A673 (cell line): ENCODE results near the gene MIPOL1. TPM values are rescaled to one million over a fixed set of nuclear protein-coding genes. Genes with fewer than 3 reads are reported as not detected.

Source experiments
- BruUV-seq: library from RNA; stranded (reverse); fragments of 400-500 nt; replicated peaks from 2 replicates; lab custom pipeline; 2021; lab: Mats Ljungman, UMichigan
- CTCF ChIA-PET: fragments of 300-600 bp; sonication (Branson Sonifier 250); formaldehyde crosslinking; loops from one replicate; lab custom pipeline; 2022; ENCODE audit warnings: antibody characterized with exemption; lab: Charles Lee
- POLR2A ChIA-PET: fragments of 300-600 bp; sonication (Branson Sonifier 250); formaldehyde crosslinking; loops from one replicate; lab custom pipeline; 2022; ENCODE audit warnings: antibody characterized with exemption; ENCODE audit not compliant: low non-redundant PET; lab: Charles Lee
- DNase-seq: peaks from one replicate; pipeline ENCODE4 v3.0.0-alpha.2; 2015; ENCODE audit warnings: low spot score
- H3K27ac ChIP-seq: fragments of 200-600 bp; sonication (generic); 2 replicates; pipeline ENCODE4 v1.5.1; 2016; ENCODE audit warnings: mixed run types, low read depth, mild to moderate bottlenecking, mixed read lengths, antibody characterized with exemption, low read length; ENCODE audit not compliant: poor library complexity, severe bottlenecking
- H3K27me3 ChIP-seq: fragments of 200-600 bp; sonication (generic); replicated peaks from 2 replicates; pipeline ENCODE4 v1.6.1; 2017; ENCODE audit warnings: mixed run types, low read depth, mild to moderate bottlenecking, mixed read lengths, antibody characterized with exemption, low read length; ENCODE audit not compliant: insufficient read depth, poor library complexity
- H3K36me3 ChIP-seq: fragments of 200-600 bp; sonication (generic); 2 replicates; pipeline ENCODE4 v1.6.1; 2016; ENCODE audit warnings: mixed run types, mild to moderate bottlenecking, mixed read lengths, antibody characterized with exemption, low read length; ENCODE audit not compliant: insufficient read depth, poor library complexity, severe bottlenecking
- H3K4me1 ChIP-seq: fragments of 200-600 bp; sonication (generic); 2 replicates; pipeline ENCODE4 v1.6.1; 2017; ENCODE audit warnings: mixed run types, mild to moderate bottlenecking, mixed read lengths, antibody characterized with exemption, low read length; ENCODE audit not compliant: insufficient read depth, poor library complexity, severe bottlenecking
- H3K4me3 ChIP-seq: fragments of 200-600 bp; sonication (generic); 2 replicates; pipeline ENCODE4 v1.5.1; 2016; ENCODE audit warnings: low read depth, mixed run types, mild to moderate bottlenecking, mixed read lengths, low read length; ENCODE audit not compliant: poor library complexity, severe bottlenecking
- H3K9me3 ChIP-seq: fragments of 200-600 bp; sonication (generic); 2 replicates; pipeline ENCODE4 v1.6.1; 2016; ENCODE audit warnings: mixed run types, low read depth, mild to moderate bottlenecking, mixed read lengths, antibody characterized with exemption, low read length; ENCODE audit not compliant: poor library complexity, severe bottlenecking
- CTCF ChIP-seq: fragments of 300-800, 200-600 bp; sonication (generic); conservative IDR thresholded peaks from 2 replicates; pipeline ENCODE4 v1.5.1; 2017; ENCODE audit warnings: low read depth, mild to moderate bottlenecking, antibody characterized with exemption, low read length, moderate library complexity, mixed read lengths
- EZH2 ChIP-seq: fragments of 200-600 bp; sonication (generic); IDR thresholded peaks from 2 replicates; pipeline ENCODE4 v1.6.1; 2017; ENCODE audit warnings: borderline replicate concordance, low read depth, mild to moderate bottlenecking, mixed read lengths, antibody characterized with exemption, low read length; ENCODE audit not compliant: poor library complexity, severe bottlenecking
- intact Hi-C: fragments of 100-400 bp; cut with micrococcal nuclease; formaldehyde crosslinking; loops from one replicate; pipeline ENCODE4 v1.10.0; 2022; ENCODE audit not compliant: unreplicated experiment
- total RNA-seq: library from RNA; stranded (reverse); gene quantifications from 2 replicates; pipeline ENCODE4 v1.2.3, GENCODE V29; 2021

Gene MIPOL1
- total RNA-seq, 1 experiment from 2014 or later, result 15.0 TPM

GRCh38 chr14:37573356-37573755 lies 375.6 kb downstream of the MIPOL1 start:
- H3K36me3 ChIP-seq, result no peaks in the 10 kb centered on the region
- CTCF ChIA-PET, result no interaction called here
- no peak for DNase-seq

DNA sequence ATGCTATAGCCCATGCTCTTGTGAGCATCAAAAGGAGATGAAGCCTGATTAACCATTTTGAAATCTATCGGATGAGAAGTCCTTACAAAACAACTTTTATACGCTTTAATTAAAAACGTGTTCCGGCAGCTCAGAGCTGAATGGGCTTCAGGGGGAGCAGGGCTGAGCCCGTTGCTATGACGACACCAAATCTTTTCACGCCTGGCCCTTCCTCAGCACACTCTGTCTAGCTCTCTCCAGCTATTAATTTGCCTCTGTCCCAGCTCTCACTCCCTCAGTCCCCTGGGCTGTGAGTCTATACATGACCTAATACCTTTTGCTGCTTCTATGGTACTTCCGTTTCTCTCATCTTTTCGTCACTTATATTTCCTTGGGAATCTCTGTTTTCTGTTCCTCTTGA lies 381.5 kb downstream of the MIPOL1 start:
- ChIA-PET POLR2A (no interaction called here), CTCF (no interaction called here)
- no peak for TF ChIP-seq CTCF
- no peak for TF ChIP-seq EZH2
- no TSS peak for BruUV-seq
- Histone ChIP-seq H3K9me3 (no peaks in the 10 kb centered on the region), H3K27ac (no peak overlapping the region), H3K4me3 (no peak overlapping the region), H3K4me1 (no peaks in the 10 kb centered on the region), H3K27me3 (peaks cover 31% of the 10 kb centered on the region), H3K36me3 (no peaks in the 10 kb centered on the region)
- intact Hi-C loops, result no loop called here
- DNase-seq, result no peak

More at GRCh38 chr14:37573356-37573755, 375.6 kb downstream of the MIPOL1 start:
- BruUV-seq, result no TSS peak
- TF ChIP-seq CTCF (no peak), EZH2 (no peak)
- Histone ChIP-seq H3K4me3 (no peak overlapping the region), H3K9me3 (no peaks in the 10 kb centered on the region), H3K27ac (no peak overlapping the region), H3K27me3 (no peaks in the 10 kb centered on the region), H3K4me1 (no peaks in the 10 kb centered on the region)
- intact Hi-C loops, result no loop called here
- POLR2A ChIA-PET, result no interaction called here

- POLR2A ChIA-PET, result no interaction called here
- H3K4me3 ChIP-seq, result no peak overlapping the region
- no TSS peak for BruUV-seq
- H3K9me3 ChIP-seq, result no peaks in the 10 kb centered on the region
- H3K36me3 ChIP-seq, result no peaks in the 10 kb centered on the region
- H3K27me3 ChIP-seq, result peaks cover 40% of the 10 kb centered on the region
- intact Hi-C loops, result no loop called here
- no peak overlapping the region for H3K27ac ChIP-seq
- H3K4me1 ChIP-seq, result no peaks in the 10 kb centered on the region
- TF ChIP-seq EZH2 (no peak), CTCF (no peak)
- CTCF ChIA-PET, result no interaction called here
- DNase-seq, result no peak
Measured at GRCh38 chr14:37580146-37580545, 382.4 kb downstream of the MIPOL1 start.
